ENCODE measurements around the gene OSBP2. TPM values are rescaled to one million over a fixed set of nuclear protein-coding genes. Genes with fewer than 3 reads are reported as not detected.

Gene OSBP2
- total RNA-seq, 4 donors from 2014 or later: 1.9 to 3.9 (median 3.0) TPM

GRCh38 chr22:30906946-30907345, 212.3 kb downstream of the OSBP2 start:
- no peak for DNase-seq
- intact Hi-C loops (cut with DNase I): loop anchor here (5.0 kb wide), 1 partner anchor 140 kb away; no protein-coding TSS in a partner anchor
- Histone ChIP-seq H3K9me3 (no peaks in the 10 kb centered on the region), H3K27ac (no peak overlapping the region), H3K4me1 (no peaks in the 10 kb centered on the region), H3K36me3 (peaks cover 0 to 9% (median 0%) of the 10 kb centered on the region in 3 donors), H3K27me3 (no peaks in the 10 kb centered on the region), H3K4me3 (no peak overlapping the region)
- 100% methylated on average over 1 of the region's 1 CpG; no CpG with 5 or more reads in 1 of the 2 donors for WGBS, 2 donors
- TF ChIP-seq CTCF (IDR thresholded peaks at IDR 0.05) (no peak), POLR2A (IDR thresholded peaks at IDR 0.05) (no peak)

- Histone ChIP-seq H3K9me3 (no peaks in the 10 kb centered on the region), H3K4me1 (no peaks in the 10 kb centered on the region), H3K36me3 (peaks cover 0 to 9% (median 0%) of the 10 kb centered on the region in 3 donors), H3K4me3 (no peak overlapping the region), H3K27me3 (no peaks in the 10 kb centered on the region), H3K27ac (no peak overlapping the region)
- intact Hi-C loops (cut with DNase I): loop anchor here (5.0 kb wide), 1 partner anchor 141 kb away; no protein-coding TSS in a partner anchor
- DNase-seq: no peak
- TF ChIP-seq POLR2A (IDR thresholded peaks at IDR 0.05) (no peak), CTCF (IDR thresholded peaks at IDR 0.05) (no peak)
- 100% methylated on average over 2 of the region's 6 CpGs; no CpG with 5 or more reads in 1 of the 2 donors for WGBS, 2 donors
Measured at GRCh38 chr22:30908051-30908461, 213.4 kb downstream of the OSBP2 start.

GRCh38 chr22:30909306-30909705, 214.6 kb downstream of the OSBP2 start:
- WGBS, 2 donors: 68 to 92% methylated on average over 1 to 5 of the region's 5 CpGs
- Histone ChIP-seq H3K9me3 (no peaks in the 10 kb centered on the region), H3K27me3 (no peaks in the 10 kb centered on the region), H3K4me1 (no peaks in the 10 kb centered on the region), H3K27ac (no peak overlapping the region), H3K36me3 (peaks cover 0 to 5% (median 0%) of the 10 kb centered on the region in 3 donors), H3K4me3 (no peak overlapping the region)
- intact Hi-C loops (cut with DNase I): loop anchor here (5.0 kb wide), 1 partner anchor 142 kb away; no protein-coding TSS in a partner anchor
- DNase-seq: no peak
- TF ChIP-seq CTCF (IDR thresholded peaks at IDR 0.05): no peak
- TF ChIP-seq POLR2A (IDR thresholded peaks at IDR 0.05): no peak

- intact Hi-C loops (cut with DNase I): no loop called here
- no peaks in the 10 kb centered on the region for H3K27me3 ChIP-seq
- H3K36me3 ChIP-seq: peaks cover 0 to 5% (median 0%) of the 10 kb centered on the region in 3 donors
- H3K4me3 ChIP-seq: no peak overlapping the region
- no peak for DNase-seq
- no peak overlapping the region for H3K27ac ChIP-seq
- 58 to 75% methylated on average over 2 of the region's 2 CpGs for WGBS, 2 donors
- TF ChIP-seq POLR2A (IDR thresholded peaks at IDR 0.05) (no peak), CTCF (IDR thresholded peaks at IDR 0.05) (no peak)
- H3K4me1 ChIP-seq: no peaks in the 10 kb centered on the region
- H3K9me3 ChIP-seq: peaks cover 0 to 6% (median 4%) of the 10 kb centered on the region in 3 donors
Measured at GRCh38 chr22:30910358-30910757, 215.7 kb downstream of the OSBP2 start.

- H3K9me3 ChIP-seq: peaks cover 0 to 12% (median 8%) of the 10 kb centered on the region in 3 donors
- TF ChIP-seq CTCF (IDR thresholded peaks at IDR 0.05) (no peak), POLR2A (IDR thresholded peaks at IDR 0.05) (no peak)
- 64 to 81% methylated on average over 2 to 7 of the region's 7 CpGs for WGBS, 2 donors
- peaks cover 0 to 21% (median 10%) of the 10 kb centered on the region in 3 donors for H3K4me1 ChIP-seq
- intact Hi-C loops (cut with DNase I): no loop called here
- no peak for DNase-seq
- no peak overlapping the region for H3K27ac ChIP-seq
- H3K4me3 ChIP-seq: no peak overlapping the region
- H3K27me3 ChIP-seq: no peaks in the 10 kb centered on the region
- H3K36me3 ChIP-seq: no peaks in the 10 kb centered on the region
Measured at GRCh38 chr22:30918761-30919160, 224.1 kb downstream of the OSBP2 start.
